OCI-LY3 (cell line): ENCODE measurements around the gene ACTG1.

Source experiments
- EZH2phosphoT487 ChIP-seq: fragments of 200-600 bp; shearing (Covaris generic); IDR thresholded peaks from 2 replicates; pipeline ENCODE4 v1.6.1; 2018; ENCODE audit warnings: antibody characterized with exemption, mixed run types, low read depth
- TF ChIP-seq, protein P1 (sequence below): fragments of 200-600, 300-600 bp; sonication (generic); IDR thresholded peaks from 2 replicates; pipeline ENCODE4 v1.5.1; 2014; ENCODE audit warnings: antibody characterized with exemption, low read length, low read depth

DNA sequence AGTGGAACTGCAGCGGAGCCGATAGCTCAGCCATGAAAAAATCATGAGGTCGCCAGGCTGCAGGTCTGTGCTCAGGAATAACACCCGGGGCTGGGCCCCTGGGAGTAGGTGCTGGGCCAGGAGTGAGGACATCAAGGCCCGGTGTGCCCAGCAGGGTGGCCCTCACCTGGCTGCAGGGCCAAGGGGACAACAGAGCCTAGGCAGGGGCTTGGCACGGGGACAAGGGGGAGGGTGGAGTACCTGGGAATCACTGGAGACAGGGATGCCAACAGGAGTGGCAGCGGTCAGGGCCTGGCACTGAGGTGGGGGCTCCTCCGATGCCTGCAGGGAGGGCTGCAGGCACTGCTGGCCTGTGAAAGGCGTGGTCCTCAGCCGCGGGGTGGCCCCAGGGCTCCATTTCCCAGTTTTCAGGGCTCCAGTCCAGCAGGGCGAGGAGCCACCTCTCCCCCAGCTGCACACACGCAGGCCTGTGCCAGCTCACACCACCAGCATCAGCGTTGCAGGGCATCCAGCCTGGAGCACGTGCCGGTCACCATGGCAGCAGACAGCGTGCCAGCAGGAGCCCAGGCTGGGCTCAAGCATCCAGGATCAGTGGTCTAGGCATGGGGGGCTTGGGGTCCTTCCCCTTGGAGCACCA is 10.9 kb upstream of the ACTG1 start:
- TF ChIP-seq, protein P1, sequence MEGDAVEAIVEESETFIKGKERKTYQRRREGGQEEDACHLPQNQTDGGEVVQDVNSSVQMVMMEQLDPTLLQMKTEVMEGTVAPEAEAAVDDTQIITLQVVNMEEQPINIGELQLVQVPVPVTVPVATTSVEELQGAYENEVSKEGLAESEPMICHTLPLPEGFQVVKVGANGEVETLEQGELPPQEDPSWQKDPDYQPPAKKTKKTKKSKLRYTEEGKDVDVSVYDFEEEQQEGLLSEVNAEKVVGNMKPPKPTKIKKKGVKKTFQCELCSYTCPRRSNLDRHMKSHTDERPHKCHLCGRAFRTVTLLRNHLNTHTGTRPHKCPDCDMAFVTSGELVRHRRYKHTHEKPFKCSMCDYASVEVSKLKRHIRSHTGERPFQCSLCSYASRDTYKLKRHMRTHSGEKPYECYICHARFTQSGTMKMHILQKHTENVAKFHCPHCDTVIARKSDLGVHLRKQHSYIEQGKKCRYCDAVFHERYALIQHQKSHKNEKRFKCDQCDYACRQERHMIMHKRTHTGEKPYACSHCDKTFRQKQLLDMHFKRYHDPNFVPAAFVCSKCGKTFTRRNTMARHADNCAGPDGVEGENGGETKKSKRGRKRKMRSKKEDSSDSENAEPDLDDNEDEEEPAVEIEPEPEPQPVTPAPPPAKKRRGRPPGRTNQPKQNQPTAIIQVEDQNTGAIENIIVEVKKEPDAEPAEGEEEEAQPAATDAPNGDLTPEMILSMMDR = no peak
- no peak for TF ChIP-seq EZH2phosphoT487
